MM.1S (cell line): Measurements from ENCODE around the gene CASZ1.

ENCODE experiments used
- CTCF ChIP-seq: fragments of 300-600 bp; sonication (generic); IDR thresholded peaks from 2 replicates; pipeline ENCODE4 v1.5.1; 2016; ENCODE audit warnings: antibody characterized with exemption, low read length, mixed read lengths
- EZH2 ChIP-seq: fragments of 300-600 bp; sonication (generic); optimal IDR thresholded peaks from 2 replicates; pipeline ENCODE3; 2017; ENCODE audit warnings: low read depth, mild to moderate bottlenecking, antibody characterized with exemption, low read length, mixed read lengths
- EZH2phosphoT487 ChIP-seq: fragments of 300-600 bp; sonication (generic); IDR thresholded peaks from 2 replicates; pipeline ENCODE4 v1.6.1; 2018; ENCODE audit warnings: antibody characterized with exemption, low read length

DNA sequence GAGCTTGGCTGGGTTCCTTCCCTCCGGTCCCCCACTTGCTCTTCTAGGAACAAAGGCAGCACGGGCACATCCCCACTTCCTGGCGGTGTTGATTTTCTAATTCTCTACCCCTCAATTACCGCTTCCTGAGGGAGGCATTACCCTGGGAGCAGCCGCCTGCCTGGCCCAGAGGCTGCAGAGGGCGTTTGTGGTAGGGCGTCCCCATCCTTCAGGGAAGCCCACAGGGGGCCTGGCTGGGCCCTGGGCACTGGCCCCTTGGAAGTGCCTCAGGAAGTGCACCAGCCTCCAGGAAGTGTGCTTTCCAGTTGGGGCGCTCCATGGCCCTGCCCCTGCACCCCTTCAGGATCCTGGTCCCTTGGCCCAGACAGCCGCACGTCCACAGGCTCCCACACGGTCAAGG lies 42.1 kb upstream of the CASZ1 start:
- TF ChIP-seq CTCF (no peak), EZH2 (no peak), EZH2phosphoT487 (no peak)
